ENCODE data around the gene ME2.

DNA sequence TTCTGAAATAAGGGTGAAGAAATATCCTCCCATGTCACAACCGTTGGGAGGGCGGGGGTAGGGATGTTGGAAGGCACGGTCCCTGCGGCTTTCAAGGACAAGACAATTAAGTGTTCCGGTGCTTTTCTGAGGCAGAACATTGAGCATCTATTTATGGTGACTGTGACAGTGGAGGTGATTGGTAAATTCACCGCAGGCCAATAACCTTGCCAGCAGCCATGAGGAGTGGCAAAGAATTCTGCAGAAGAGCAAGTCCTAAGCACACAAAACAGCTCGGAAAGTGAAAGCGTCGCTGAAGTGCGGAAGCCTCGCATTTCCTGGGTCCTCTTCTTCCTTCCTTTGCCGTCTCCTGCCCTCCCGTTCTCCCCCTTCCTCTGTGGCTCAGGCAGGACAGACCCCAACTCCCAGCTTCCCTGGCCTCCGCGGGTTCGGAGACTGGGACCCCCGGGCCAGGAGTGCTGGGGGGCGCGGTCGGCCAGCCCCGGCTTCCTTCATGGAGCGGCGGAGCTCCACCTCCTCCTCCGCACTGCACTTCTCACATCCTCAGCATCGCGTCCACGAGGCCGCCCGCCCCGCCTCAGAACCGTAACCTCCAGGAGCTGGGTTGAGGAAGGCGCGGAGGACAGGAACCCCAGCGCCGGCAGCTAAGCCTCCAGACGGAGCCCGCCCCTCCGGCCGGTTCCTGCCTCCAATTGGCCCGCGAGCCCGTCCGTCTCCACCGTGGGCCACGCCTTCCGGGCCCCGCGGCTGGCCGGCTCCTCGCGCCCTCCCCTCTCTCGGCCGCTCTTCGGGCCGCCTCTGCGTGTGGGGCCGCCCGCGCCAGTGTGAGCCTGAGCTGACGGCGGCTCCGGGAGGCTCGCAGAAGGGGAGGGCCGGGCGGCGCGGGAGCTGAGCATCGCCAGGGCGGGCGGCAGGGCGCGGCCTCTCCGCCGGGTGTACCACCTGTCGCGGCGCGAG is at the start of gene ME2:
- TF ChIP-seq CTCF (conservative IDR thresholded peaks at IDR 0.05), result no peak
- no peak for TF ChIP-seq ZFX (IDR thresholded peaks at IDR 0.05)
